Thyroid gland (tissue), 4 donors: ENCODE measurements around the gene TSSK3.

Experiments
- CTCF ChIP-seq, 6 experiments: fragments of 200-600 bp in 3 of 6; fragments of 450-650 bp in 3 of 6; sonication (generic) in 3 of 6; IDR thresholded peaks; one replicate each; pipeline ENCODE4 v1.5.1; 2016 to 2019; ENCODE audit warnings: antibody characterized with exemption in 6 of 6, mild to moderate bottlenecking in 2 of 6, inconsistent platforms in 1 of 6, moderate library complexity in 1 of 6
- POLR2A ChIP-seq, 2 donors: fragments of 450-650 bp; IDR thresholded peaks; one replicate each; pipeline ENCODE4 v1.6.1; 2017; ENCODE audit warnings: antibody characterized with exemption in 2 of 2, mild to moderate bottlenecking in 2 of 2, moderate library complexity in 1 of 2

GRCh38 chr1:32342704-32343103 is 19.6 kb upstream of the TSSK3 start:
- TF ChIP-seq POLR2A (IDR thresholded peaks at IDR 0.05) (no peak), CTCF (IDR thresholded peaks at IDR 0.05) (no peak)
